Body of pancreas (tissue), 4 donors: ENCODE measurements around the gene NEB. TPM values are rescaled to one million over a fixed set of nuclear protein-coding genes. Genes with fewer than 3 reads are reported as not detected.

Experiments
- ATAC-seq: fragments of 150-250 bp; one replicate; pipeline ENCODE4 v1.9.1; 2016
- DNase-seq, 4 donors: peaks; one replicate each; pipeline ENCODE4 v3.0.0-alpha.2; 2019
- H3K27ac ChIP-seq, 4 donors: fragments of 200-600 bp; sonication (generic); 1 replicate in 3 of 4; 2 replicates in 1 of 4; pipeline versions ENCODE4 v1.5.1 to v1.6.1; 2016 to 2019; ENCODE audit warnings: mild to moderate bottlenecking in 1 of 4, mixed read lengths in 1 of 4, moderate library complexity in 1 of 4
- H3K27me3 ChIP-seq, 2 donors: fragments of 200-600 bp; sonication (generic); one replicate each; pipeline ENCODE4 v1.6.0; 2016; ENCODE audit warnings: mild to moderate bottlenecking in 1 of 2
- H3K36me3 ChIP-seq, 2 donors: fragments of 200-600 bp; sonication (generic); replicated peaks in 1 of 2; 2 replicates each; pipeline ENCODE4 v1.5.1; 2016; ENCODE audit warnings: low read depth in 2 of 2; ENCODE audit not compliant: insufficient read depth in 1 of 2
- H3K4me1 ChIP-seq: fragments of 200-600 bp; sonication (generic); one replicate; pipeline ENCODE4 v1.6.0; 2016
- H3K4me3 ChIP-seq, 2 donors: fragments of 200-600 bp; sonication (generic); 1 replicate in 1 of 2; 2 replicates in 1 of 2; pipeline ENCODE4 v1.5.1; 2016 to 2019
- H3K9me3 ChIP-seq, 3 donors: fragments of 200-600 bp; sonication (generic); 1 replicate in 2 of 3; 2 replicates in 1 of 3; pipeline ENCODE4 v1.5.1; 2016
- POLR2A ChIP-seq, 3 donors: fragments of 450-650 bp; IDR thresholded peaks; one replicate each; pipeline ENCODE4 v1.6.1; 2016; ENCODE audit warnings: antibody characterized with exemption in 3 of 3, mild to moderate bottlenecking in 2 of 3
- WGBS, 2 donors: methylation state at CpG; one replicate each; pipeline ENCODE4 v1.1.5; 2017; 5-methylcytosine and 5-hydroxymethylcytosine counted together
- intact Hi-C: fragments of 100-400 bp; cut with DNase I; formaldehyde crosslinking; loops from one replicate; pipeline ENCODE4 v1.15.1; 2023
- total RNA-seq, 2 donors: library from RNA; depleted of rRNA; stranded (reverse); fragments of >200 nt; gene quantifications; one replicate each; pipeline ENCODE4 v1.1.0, GENCODE V29; 2016
- TF ChIP-seq, protein P1 (sequence below), 7 experiments: fragments of 450-650 bp in 4 of 7; fragments of 200-600 bp in 3 of 7; sonication (generic) in 3 of 7; IDR thresholded peaks; one replicate each; pipeline ENCODE4 v1.5.1; 2016 to 2019; ENCODE audit warnings: antibody characterized with exemption in 7 of 7

The NEB gene
- total RNA-seq, 2 donors from 2014 or later = 2.3 to 3.9 TPM

GRCh38 chr2:151679994-151680393 is 54.3 kb downstream of the NEB start:
- Histone ChIP-seq H3K27me3 (no peaks in the 10 kb centered on the region), H3K27ac (no peak overlapping the region), H3K9me3 (no peaks in the 10 kb centered on the region), H3K36me3 (no peaks in the 10 kb centered on the region), H3K4me3 (no peak overlapping the region), H3K4me1 (no peaks in the 10 kb centered on the region)
- WGBS, 2 donors = 44 to 46% methylated on average over 1 of the region's 1 CpG
- no peak for DNase-seq
- ATAC-seq = no peak
- TF ChIP-seq, protein P1, sequence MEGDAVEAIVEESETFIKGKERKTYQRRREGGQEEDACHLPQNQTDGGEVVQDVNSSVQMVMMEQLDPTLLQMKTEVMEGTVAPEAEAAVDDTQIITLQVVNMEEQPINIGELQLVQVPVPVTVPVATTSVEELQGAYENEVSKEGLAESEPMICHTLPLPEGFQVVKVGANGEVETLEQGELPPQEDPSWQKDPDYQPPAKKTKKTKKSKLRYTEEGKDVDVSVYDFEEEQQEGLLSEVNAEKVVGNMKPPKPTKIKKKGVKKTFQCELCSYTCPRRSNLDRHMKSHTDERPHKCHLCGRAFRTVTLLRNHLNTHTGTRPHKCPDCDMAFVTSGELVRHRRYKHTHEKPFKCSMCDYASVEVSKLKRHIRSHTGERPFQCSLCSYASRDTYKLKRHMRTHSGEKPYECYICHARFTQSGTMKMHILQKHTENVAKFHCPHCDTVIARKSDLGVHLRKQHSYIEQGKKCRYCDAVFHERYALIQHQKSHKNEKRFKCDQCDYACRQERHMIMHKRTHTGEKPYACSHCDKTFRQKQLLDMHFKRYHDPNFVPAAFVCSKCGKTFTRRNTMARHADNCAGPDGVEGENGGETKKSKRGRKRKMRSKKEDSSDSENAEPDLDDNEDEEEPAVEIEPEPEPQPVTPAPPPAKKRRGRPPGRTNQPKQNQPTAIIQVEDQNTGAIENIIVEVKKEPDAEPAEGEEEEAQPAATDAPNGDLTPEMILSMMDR (IDR thresholded peaks at IDR 0.05) = no peak
- no peak for TF ChIP-seq POLR2A (IDR thresholded peaks at IDR 0.05)
- intact Hi-C loops = no loop called here

DNA sequence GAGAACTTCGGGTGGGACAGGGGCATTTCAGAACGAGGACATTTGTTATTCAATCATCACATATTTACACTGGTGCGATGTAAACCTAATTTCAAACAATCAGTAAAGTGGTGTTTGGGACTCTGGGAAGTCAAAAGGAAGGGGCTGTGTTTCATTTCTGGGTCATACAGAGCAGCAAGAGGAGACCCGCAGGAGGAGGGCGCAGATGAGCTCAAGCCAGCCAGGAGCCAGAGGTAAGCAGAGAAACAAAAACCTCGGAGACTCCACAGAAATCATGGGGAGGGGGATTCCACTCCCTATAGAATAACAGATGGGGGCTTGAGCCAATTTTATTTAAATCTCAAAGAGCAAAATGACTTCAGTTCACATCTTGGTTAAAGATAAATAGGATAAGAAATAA is 55.4 kb downstream of the NEB start:
- TF ChIP-seq POLR2A (IDR thresholded peaks at IDR 0.05) = no peak
- TF ChIP-seq, protein P1 (IDR thresholded peaks at IDR 0.05) = no peak
- Histone ChIP-seq H3K9me3 (no peaks in the 10 kb centered on the region), H3K36me3 (no peaks in the 10 kb centered on the region), H3K27ac (no peak overlapping the region), H3K27me3 (no peaks in the 10 kb centered on the region), H3K4me3 (no peak overlapping the region), H3K4me1 (no peaks in the 10 kb centered on the region)
- DNase-seq (no peak), ATAC-seq (no peak)
- WGBS, 2 donors = 83% methylated on average over 6 of the region's 6 CpGs
- intact Hi-C loops = no loop called here

DNA sequence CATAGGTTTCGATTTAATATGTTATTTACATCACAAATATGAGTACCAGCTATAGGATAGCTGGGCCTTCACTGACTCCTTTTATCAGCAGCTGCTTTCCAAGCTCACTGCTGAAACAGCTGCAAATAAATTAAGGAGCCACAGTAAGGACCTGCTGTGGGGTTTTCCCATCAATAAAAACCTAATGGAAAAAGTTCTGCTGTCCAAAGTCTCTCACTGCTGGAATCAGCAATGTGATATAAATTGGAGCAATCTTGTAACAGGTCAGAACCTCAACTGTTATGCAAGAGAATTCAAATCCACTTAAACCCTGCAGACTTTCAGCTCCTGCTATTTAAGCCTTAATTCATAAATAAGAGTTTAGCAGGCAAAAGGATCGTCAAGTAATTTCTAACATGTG is 61.3 kb downstream of the NEB start:
- no peak overlapping the region for H3K27ac ChIP-seq
- no peaks in the 10 kb centered on the region for H3K9me3 ChIP-seq
- no peaks in the 10 kb centered on the region for H3K4me1 ChIP-seq
- TF ChIP-seq, protein P1 (IDR thresholded peaks at IDR 0.05) = no peak
- no peak for TF ChIP-seq POLR2A (IDR thresholded peaks at IDR 0.05)
- intact Hi-C loops = no loop called here
- H3K36me3 ChIP-seq = no peaks in the 10 kb centered on the region
- ATAC-seq (no peak), DNase-seq (no peak)
- 75 to 81% methylated on average over 2 of the region's 2 CpGs for WGBS, 2 donors
- no peaks in the 10 kb centered on the region for H3K27me3 ChIP-seq
- H3K4me3 ChIP-seq = no peak overlapping the region

DNA sequence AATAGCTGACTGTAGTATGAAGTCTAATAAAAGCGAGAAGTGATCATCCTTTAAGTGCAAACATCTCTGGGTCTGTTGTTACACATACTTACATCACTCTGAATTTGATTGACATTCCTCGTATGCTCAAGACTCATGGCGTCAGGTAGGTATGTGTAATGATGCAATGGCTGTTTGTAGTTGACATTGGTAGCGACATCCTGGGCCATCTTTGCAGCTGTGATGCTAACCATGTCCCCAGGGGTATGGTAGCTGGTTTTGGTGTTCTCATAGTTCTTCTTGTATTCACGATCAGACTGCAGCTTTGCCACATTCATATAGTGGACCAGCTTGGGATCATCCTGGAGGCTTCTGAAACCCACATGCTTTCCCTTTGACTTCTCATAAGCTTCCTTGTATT is 62.0 kb downstream of the NEB start:
- no peak overlapping the region for H3K4me3 ChIP-seq
- no peaks in the 10 kb centered on the region for H3K4me1 ChIP-seq
- ATAC-seq (no peak), DNase-seq (no peak)
- H3K27ac ChIP-seq = no peak overlapping the region
- no peaks in the 10 kb centered on the region for H3K9me3 ChIP-seq
- TF ChIP-seq, protein P1 (IDR thresholded peaks at IDR 0.05) = no peak
- TF ChIP-seq POLR2A (IDR thresholded peaks at IDR 0.05) = no peak
- no peaks in the 10 kb centered on the region for H3K27me3 ChIP-seq
- WGBS, 2 donors = 84 to 92% methylated on average over 5 of the region's 5 CpGs
- H3K36me3 ChIP-seq = no peaks in the 10 kb centered on the region
- intact Hi-C loops = no loop called here

GRCh38 chr2:151670846-151671597 is 63.3 kb downstream of the NEB start:
- H3K27ac ChIP-seq = no peak overlapping the region
- intact Hi-C loops = no loop called here
- no peaks in the 10 kb centered on the region for H3K4me1 ChIP-seq
- ATAC-seq = no peak
- 89 to 92% methylated on average over 9 of the region's 9 CpGs for WGBS, 2 donors
- DNase-seq = no peak
- TF ChIP-seq POLR2A (IDR thresholded peaks at IDR 0.05) = no peak
- TF ChIP-seq, protein P1 (IDR thresholded peaks at IDR 0.05) = no peak
- H3K36me3 ChIP-seq = no peaks in the 10 kb centered on the region
- H3K27me3 ChIP-seq = no peaks in the 10 kb centered on the region
- H3K4me3 ChIP-seq = no peak overlapping the region
- no peaks in the 10 kb centered on the region for H3K9me3 ChIP-seq
